HG02763 (cell line): ENCODE data around the gene TFDP2.
"Not testable (repeated sequence)": the region's sequence is repeated elsewhere in the genome, so short reads cannot be mapped to it uniquely, and the experiment has no call there.

Source experiments
- ATAC-seq: cut with Tn5 transposase; IDR thresholded peaks from one replicate; pipeline ENCODE4 v1.9.1; 2021; ENCODE audit warnings: mild to moderate bottlenecking, moderate library complexity; ENCODE audit not compliant: unreplicated experiment

The TFDP2 gene

GRCh38 chr3:141933421-141934300 is 215.7 kb downstream of the TFDP2 start:
- ATAC-seq = no peak

GRCh38 chr3:141930801-141931200 is 218.5 kb downstream of the TFDP2 start:
- no peak for ATAC-seq

- no peak for ATAC-seq
Measured at GRCh38 chr3:141929341-141929995, 219.9 kb downstream of the TFDP2 start.

GRCh38 chr3:141928631-141929270 is 220.6 kb downstream of the TFDP2 start:
- ATAC-seq = no peak

- ATAC-seq = no peak
Measured at GRCh38 chr3:141926929-141927328, 222.4 kb downstream of the TFDP2 start.

- not testable (repeated sequence) for ATAC-seq
Measured at GRCh38 chr3:141925677-141926076, 223.7 kb downstream of the TFDP2 start.

GRCh38 chr3:141921316-141921715 is 228.0 kb downstream of the TFDP2 start:
- ATAC-seq = no peak

GRCh38 chr3:141920701-141921100 is 228.6 kb downstream of the TFDP2 start:
- no peak for ATAC-seq

- ATAC-seq = no peak
Measured at GRCh38 chr3:141915766-141916165, 233.6 kb downstream of the TFDP2 start.

- no peak for ATAC-seq
Measured at GRCh38 chr3:141915016-141915415, 234.3 kb downstream of the TFDP2 start.

GRCh38 chr3:141914311-141914710 is 235.0 kb downstream of the TFDP2 start:
- no peak for ATAC-seq

- no peak for ATAC-seq
Measured at GRCh38 chr3:141913150-141913811, 236.1 kb downstream of the TFDP2 start.

GRCh38 chr3:141909986-141910385 is 239.4 kb downstream of the TFDP2 start:
- not testable (repeated sequence) for ATAC-seq

- ATAC-seq = no peak
Measured at GRCh38 chr3:141909408-141909807, 239.9 kb downstream of the TFDP2 start.

GRCh38 chr3:141905129-141905528 is 244.2 kb downstream of the TFDP2 start:
- ATAC-seq = no peak

GRCh38 chr3:141904203-141904602 is 245.1 kb downstream of the TFDP2 start:
- no peak for ATAC-seq

GRCh38 chr3:141901914-141902313 is 247.4 kb downstream of the TFDP2 start:
- no peak for ATAC-seq

GRCh38 chr3:141900343-141900742 is 249.0 kb downstream of the TFDP2 start:
- no peak for ATAC-seq

GRCh38 chr3:141898908-141899307 is 250.4 kb downstream of the TFDP2 start:
- ATAC-seq = no peak

- no peak for ATAC-seq
Measured at GRCh38 chr3:141895731-141896130, 253.6 kb downstream of the TFDP2 start.

GRCh38 chr3:141894524-141895176 is 254.7 kb downstream of the TFDP2 start:
- no peak for ATAC-seq
